BJ (cell line): Measurements from ENCODE around the gene TSC22D1. TPM values are rescaled to one million over a fixed set of nuclear protein-coding genes. Genes with fewer than 3 reads are reported as not detected.

Experiments used
- CTCF ChIA-PET: fragments of 350-600 bp; formaldehyde crosslinking; extraction: SDS; loops from one replicate; lab custom pipeline; 2021; ENCODE audit warnings: antibody characterized with exemption, inconsistent platforms; lab: Yijun Ruan, JAX
- POLR2A ChIA-PET: fragments of 300-600 bp; sonication (Branson Sonifier 250); formaldehyde crosslinking; extraction: SDS; loops from one replicate; lab custom pipeline; 2021; ENCODE audit warnings: antibody characterized with exemption; lab: Charles Lee
- DNase-seq: peaks from one replicate; pipeline ENCODE4 v3.0.0-alpha.2; 2011; ENCODE audit warnings: low read depth
- H3K27me3 ChIP-seq: 2 replicates; pipeline ENCODE4 v1.6.0; 2011; ENCODE audit warnings: low read length; ENCODE audit not compliant: control insufficient read depth, insufficient read depth
- H3K36me3 ChIP-seq: 2 replicates; pipeline ENCODE4 v1.5.1; 2011; ENCODE audit warnings: low read length; ENCODE audit not compliant: control insufficient read depth, insufficient read depth
- H3K4me3 ChIP-seq: 2 replicates; pipeline ENCODE4 v1.5.1; 2011; ENCODE audit warnings: low read depth, mild to moderate bottlenecking, control low read depth, low read length
- CTCF ChIP-seq: IDR thresholded peaks from 2 replicates; pipeline ENCODE4 v1.5.1; 2011; ENCODE audit warnings: low read depth, mild to moderate bottlenecking, control low read depth, inconsistent platforms, low read length, moderate library complexity; ENCODE audit not compliant: insufficient read depth
- polyA plus RNA-seq: library from polyadenylated mRNA; depleted of rRNA; stranded (reverse); fragments of >200 nt; gene quantifications from 2 replicates; pipeline ENCODE4 v1.2.3, GENCODE V29; 2011

TSC22D1 gene
- polyA plus RNA-seq, 1 experiment = 33.5 TPM

GRCh38 chr13:44438234-44438579 lies 137.9 kb downstream of the TSC22D1 start:
- POLR2A ChIA-PET = no interaction called here

GRCh38 chr13:44437356-44438233 lies 138.5 kb downstream of the TSC22D1 start:
- H3K27me3 ChIP-seq = no peaks in the 10 kb centered on the region
- no peak for DNase-seq
- 0 out of 2 replicates have a peak, but pooled peaks have one; percentile 25 for TF ChIP-seq CTCF
- peaks cover 7% of the 10 kb centered on the region for H3K36me3 ChIP-seq
- POLR2A ChIA-PET = no interaction called here
- CTCF ChIA-PET = interaction anchor here (0.6 to 8.0 kb wide), 16 partner anchors 11 to 532 kb away, joined by 3 to 48 read pairs (median 5); no protein-coding TSS in a partner anchor
- peak overlapping the region; percentile 72 for H3K4me3 ChIP-seq

More at GRCh38 chr13:44438234-44438579, 137.9 kb downstream of the TSC22D1 start:
- peaks cover 5% of the 10 kb centered on the region for H3K36me3 ChIP-seq
- no peak for DNase-seq
- H3K27me3 ChIP-seq = no peaks in the 10 kb centered on the region
- H3K4me3 ChIP-seq = no peak overlapping the region
- TF ChIP-seq CTCF = no peak
- CTCF ChIA-PET = interaction anchor here (0.7 to 8.0 kb wide), 15 partner anchors 10 to 536 kb away, joined by 3 to 48 read pairs (median 5); no protein-coding TSS in a partner anchor

GRCh38 chr13:44436589-44437337 lies 139.4 kb downstream of the TSC22D1 start:
- Histone ChIP-seq H3K36me3 (peaks cover 8% of the 10 kb centered on the region), H3K4me3 (peak overlapping the region; percentile 72), H3K27me3 (no peaks in the 10 kb centered on the region)
- peak; percentile 52 for DNase-seq
- ChIA-PET POLR2A (no interaction called here), CTCF (interaction anchor here (0.9 to 8.0 kb wide), 15 partner anchors 12 to 531 kb away, joined by 3 to 48 read pairs (median 5); no protein-coding TSS in a partner anchor)
- TF ChIP-seq CTCF = no peak

- no peak for TF ChIP-seq CTCF
- CTCF ChIA-PET = interaction anchor here (0.7 to 8.0 kb wide), 9 partner anchors 174 to 528 kb away, joined by 3 to 48 read pairs (median 4); no protein-coding TSS in a partner anchor
- no peaks in the 10 kb centered on the region for H3K27me3 ChIP-seq
- H3K36me3 ChIP-seq = peaks cover 8% of the 10 kb centered on the region
- peak overlapping the region; percentile 72 for H3K4me3 ChIP-seq
- no peak for DNase-seq
- POLR2A ChIA-PET = no interaction called here
These were observed 140.1 kb downstream of the TSC22D1 start for GRCh38 chr13:44435919-44436510.
